Left ventricle myocardium inferior (tissue), 1 donor: ENCODE measurements around the gene ZNF536. TPM values are rescaled to one million over a fixed set of nuclear protein-coding genes. Genes with fewer than 3 reads are reported as not detected.

ENCODE experiments used
- DNase-seq: peaks from one replicate; pipeline ENCODE4 v3.0.0-alpha.2; 2020
- H3K27ac ChIP-seq: fragments of 200-600 bp; replicated peaks from 2 replicates; pipeline ENCODE4 v1.8.0; 2021
- H3K27me3 ChIP-seq: fragments of 200-600 bp; 2 replicates; pipeline ENCODE4 v1.8.0; 2021; ENCODE audit warnings: low read depth
- H3K36me3 ChIP-seq: fragments of 200-600 bp; 2 replicates; pipeline ENCODE4 v1.8.0; 2021
- H3K4me1 ChIP-seq: fragments of 200-600 bp; 2 replicates; pipeline ENCODE4 v1.8.0; 2021
- H3K4me3 ChIP-seq: fragments of 200-600 bp; 2 replicates; pipeline ENCODE4 v1.8.0; 2021; ENCODE audit warnings: mild to moderate bottlenecking, moderate library complexity
- H3K9me3 ChIP-seq: fragments of 200-600 bp; replicated peaks from 2 replicates; pipeline ENCODE4 v1.8.0; 2021
- CTCF ChIP-seq: fragments of 200-600 bp; IDR thresholded peaks from 2 replicates; pipeline ENCODE4 v1.8.0; 2021; ENCODE audit warnings: antibody characterized with exemption, mild to moderate bottlenecking, borderline replicate concordance
- intact Hi-C: fragments of 100-400 bp; cut with micrococcal nuclease; formaldehyde crosslinking; loops from one replicate; pipeline ENCODE4 v1.11.0; 2022
- total RNA-seq: library from RNA; stranded (reverse); fragmentation: NEBNext Ultra II Directional; extraction: Animal tissue kit (Norgen Biotek cat#: 25700); gene quantifications from one replicate; pipeline ENCODE4 v1.2.1, GENCODE V29; 2021
- donor health status: DM: no; HTN: yes; CAD: no; lungs with severe emphysema.

ZNF536 gene
- total RNA-seq, 1 donor from 2014 or later, result 4.0 TPM

- Histone ChIP-seq H3K27me3 (peaks cover 54% of the 10 kb centered on the region), H3K4me1 (no peaks in the 10 kb centered on the region), H3K9me3 (no peaks in the 10 kb centered on the region), H3K36me3 (no peaks in the 10 kb centered on the region), H3K4me3 (no peak overlapping the region), H3K27ac (no peak overlapping the region)
- DNase-seq, result no peak
- TF ChIP-seq CTCF, result no peak
- intact Hi-C loops, result no loop called here
These were observed 222.0 kb downstream of the ZNF536 start for GRCh38 chr19:30593975-30594745.

- no peak for DNase-seq
- H3K27ac ChIP-seq, result no peak overlapping the region
- intact Hi-C loops, result no loop called here
- H3K27me3 ChIP-seq, result peaks cover 67% of the 10 kb centered on the region
- no peaks in the 10 kb centered on the region for H3K4me1 ChIP-seq
- no peaks in the 10 kb centered on the region for H3K9me3 ChIP-seq
- no peak overlapping the region for H3K4me3 ChIP-seq
- no peaks in the 10 kb centered on the region for H3K36me3 ChIP-seq
- no peak for TF ChIP-seq CTCF
These were observed 224.1 kb downstream of the ZNF536 start for GRCh38 chr19:30596268-30596667.

GRCh38 chr19:30596813-30597399 is 224.7 kb downstream of the ZNF536 start:
- intact Hi-C loops, result no loop called here
- no peak for TF ChIP-seq CTCF
- no peak for DNase-seq

GRCh38 chr19:30598688-30599087 is 226.5 kb downstream of the ZNF536 start:
- no peaks in the 10 kb centered on the region for H3K9me3 ChIP-seq
- no peaks in the 10 kb centered on the region for H3K4me1 ChIP-seq
- no peaks in the 10 kb centered on the region for H3K36me3 ChIP-seq
- no peak overlapping the region for H3K4me3 ChIP-seq
- no peak for TF ChIP-seq CTCF
- no peak overlapping the region for H3K27ac ChIP-seq
- DNase-seq, result no peak
- intact Hi-C loops, result no loop called here
- H3K27me3 ChIP-seq, result peaks cover 74% of the 10 kb centered on the region

More at GRCh38 chr19:30596813-30597399, 224.7 kb downstream of the ZNF536 start:
- Histone ChIP-seq H3K9me3 (no peaks in the 10 kb centered on the region), H3K4me1 (no peaks in the 10 kb centered on the region), H3K36me3 (no peaks in the 10 kb centered on the region), H3K4me3 (no peak overlapping the region), H3K27ac (no peak overlapping the region), H3K27me3 (peaks cover 73% of the 10 kb centered on the region)

GRCh38 chr19:30602661-30603350 is 230.6 kb downstream of the ZNF536 start:
- TF ChIP-seq CTCF, result no peak
- Histone ChIP-seq H3K4me3 (no peak overlapping the region), H3K36me3 (no peaks in the 10 kb centered on the region), H3K4me1 (no peaks in the 10 kb centered on the region), H3K27ac (no peak overlapping the region), H3K27me3 (peaks cover 45% of the 10 kb centered on the region), H3K9me3 (no peaks in the 10 kb centered on the region)
- intact Hi-C loops, result no loop called here
- no peak for DNase-seq
